HG03354 (cell line): ENCODE data around the gene ADCY10.
"Not testable (repeated sequence)": the region's sequence is repeated elsewhere in the genome, so short reads cannot be mapped to it uniquely, and the experiment has no call there.

ENCODE experiments used
- ATAC-seq: cut with Tn5 transposase; IDR thresholded peaks from one replicate; pipeline ENCODE4 v1.9.1; 2021; ENCODE audit warnings: mild to moderate bottlenecking; ENCODE audit not compliant: unreplicated experiment, poor library complexity, severe bottlenecking

Gene ADCY10

GRCh38 chr1:167898578-167899222, 15.2 kb downstream of the ADCY10 start:
- ATAC-seq: peak; percentile 9

GRCh38 chr1:167893798-167894197, 20.1 kb downstream of the ADCY10 start:
- ATAC-seq: no peak

DNA sequence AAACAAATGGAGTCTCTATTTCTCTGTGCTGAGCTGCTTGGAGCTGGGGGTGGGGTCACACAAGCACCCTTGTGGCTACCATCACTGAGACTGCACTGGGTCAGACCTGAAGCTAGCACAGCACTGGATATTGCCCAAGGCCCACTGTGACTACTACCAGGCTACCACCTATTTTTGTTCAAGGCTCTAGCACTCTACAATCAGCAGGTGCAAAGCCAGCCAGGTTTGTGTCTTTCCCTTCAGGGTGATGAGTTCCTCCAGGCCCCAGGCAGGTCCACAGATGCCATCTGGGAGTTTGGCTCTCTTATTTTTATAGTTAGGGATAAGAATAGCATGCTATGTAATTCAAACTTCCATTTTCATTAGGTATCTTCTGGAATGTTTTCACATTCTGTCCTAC, 23.5 kb downstream of the ADCY10 start:
- no peak for ATAC-seq

DNA sequence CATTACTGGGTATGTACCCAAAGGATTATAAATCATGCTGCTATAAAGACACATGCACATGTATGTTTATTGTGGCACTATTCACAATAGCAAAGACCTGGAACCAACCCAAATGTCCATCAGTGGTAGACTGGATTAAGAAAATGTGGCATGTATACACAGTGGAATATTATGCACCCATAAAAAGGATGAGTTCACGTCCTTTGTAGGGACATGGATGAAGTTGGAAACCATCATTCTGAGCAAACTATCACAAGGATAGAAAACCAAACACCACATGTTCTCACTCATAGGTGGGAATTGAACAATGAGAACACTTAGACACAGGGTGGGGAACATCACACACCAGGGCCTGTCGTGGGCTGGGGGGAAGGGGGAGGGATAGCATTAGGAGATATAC, 26.7 kb downstream of the ADCY10 start:
- ATAC-seq: not testable (repeated sequence)

DNA sequence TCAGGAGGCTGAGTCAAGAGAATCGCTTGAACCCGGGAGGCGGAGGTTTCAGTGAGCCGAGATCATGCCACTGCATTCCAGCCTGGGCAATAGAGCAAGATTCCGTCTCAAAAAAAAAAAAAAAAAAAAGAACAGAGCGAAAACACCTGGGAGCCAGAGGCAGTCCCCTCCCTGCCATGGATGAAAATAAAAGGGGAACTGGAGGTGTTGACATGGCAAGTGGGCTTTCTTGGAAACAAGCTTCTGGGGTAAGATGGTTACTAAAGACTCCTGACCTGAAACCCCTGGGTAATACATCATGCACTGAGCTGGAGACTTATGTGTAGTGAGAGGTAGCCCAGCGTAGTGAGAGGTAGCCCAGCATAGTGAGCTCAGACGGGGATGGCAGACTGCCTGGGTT, 31.6 kb downstream of the ADCY10 start:
- ATAC-seq: no peak

- no peak for ATAC-seq
These were observed 32.1 kb downstream of the ADCY10 start for GRCh38 chr1:167881786-167882185.

DNA sequence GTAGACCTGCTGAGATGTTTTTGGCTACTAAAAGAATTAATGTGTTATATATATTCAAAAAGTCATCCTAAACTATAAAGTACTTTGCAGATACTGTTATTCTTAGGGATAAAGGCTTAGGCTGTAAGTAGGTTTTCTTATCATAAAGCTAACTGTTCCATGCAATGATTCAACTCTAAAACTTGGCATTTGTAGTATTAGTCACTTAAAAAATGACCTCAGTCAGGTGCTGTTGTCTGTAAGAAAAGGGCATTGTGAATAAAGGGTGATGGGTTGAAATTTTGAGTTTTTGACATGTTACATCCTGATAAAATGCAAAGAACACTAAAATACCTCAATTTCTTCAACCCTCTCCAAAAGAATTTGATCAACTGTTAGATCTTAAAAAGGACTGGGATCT, 32.9 kb downstream of the ADCY10 start:
- ATAC-seq: no peak

DNA sequence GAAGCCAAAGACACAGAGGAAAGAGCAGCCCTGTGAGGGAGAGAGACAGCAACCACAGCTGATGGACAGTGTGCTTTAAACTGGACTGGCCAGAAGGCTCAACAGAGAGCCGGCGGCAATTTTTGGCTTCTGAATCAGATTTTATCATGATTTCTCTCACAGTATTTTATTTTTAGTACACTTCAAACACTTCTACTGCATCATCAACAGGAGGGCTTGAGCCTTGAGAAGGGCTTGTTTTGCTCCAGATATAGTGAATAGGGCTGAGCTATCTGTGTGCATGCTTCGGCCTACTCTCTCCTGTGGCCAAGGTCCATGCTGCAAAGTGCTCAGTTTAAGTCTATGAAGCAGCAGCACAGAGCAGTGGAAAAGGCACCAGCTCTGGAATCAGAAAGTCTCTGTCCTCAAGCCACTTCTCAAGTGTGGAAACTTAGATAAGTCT, 33.3 kb downstream of the ADCY10 start:
- ATAC-seq: no peak

- no peak for ATAC-seq
These were observed 34.4 kb downstream of the ADCY10 start for GRCh38 chr1:167879508-167879907.

DNA sequence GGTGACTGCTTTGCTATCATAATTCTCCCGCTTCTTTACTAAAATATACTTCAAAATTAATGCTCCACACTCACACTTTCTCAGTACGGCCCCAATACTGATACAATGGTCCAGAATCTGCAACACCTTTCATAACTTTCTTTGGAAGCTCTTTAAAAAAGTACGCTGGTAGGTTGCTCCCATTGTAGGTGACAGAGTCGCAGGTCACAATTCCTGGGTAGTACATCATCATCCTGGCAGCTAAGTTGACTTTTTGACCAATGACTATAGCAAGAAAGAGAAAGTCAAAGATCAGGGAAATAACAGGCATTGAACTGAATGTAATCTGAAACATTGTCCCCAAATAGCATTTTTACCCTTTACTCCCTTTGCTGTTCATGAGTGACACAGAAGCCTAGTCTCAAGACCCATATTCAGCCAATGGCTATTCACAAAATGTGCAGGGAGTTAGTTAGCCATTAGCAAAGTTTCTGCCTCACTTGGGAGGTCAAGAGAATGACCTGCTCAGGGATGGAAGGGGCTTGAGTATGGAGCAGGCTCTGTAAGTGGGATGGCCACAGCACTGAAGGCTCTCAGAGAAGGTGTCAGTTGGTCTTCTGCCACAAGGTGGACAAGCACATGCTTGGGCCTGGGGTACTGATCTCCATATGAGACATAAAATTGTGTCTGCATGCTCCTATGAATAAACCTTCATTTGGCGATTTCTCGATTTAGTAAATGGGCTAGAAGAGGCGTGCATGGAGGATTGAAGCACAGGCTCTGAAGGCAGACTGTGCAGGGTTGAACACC, 35.4 kb downstream of the ADCY10 start:
- no peak for ATAC-seq

DNA sequence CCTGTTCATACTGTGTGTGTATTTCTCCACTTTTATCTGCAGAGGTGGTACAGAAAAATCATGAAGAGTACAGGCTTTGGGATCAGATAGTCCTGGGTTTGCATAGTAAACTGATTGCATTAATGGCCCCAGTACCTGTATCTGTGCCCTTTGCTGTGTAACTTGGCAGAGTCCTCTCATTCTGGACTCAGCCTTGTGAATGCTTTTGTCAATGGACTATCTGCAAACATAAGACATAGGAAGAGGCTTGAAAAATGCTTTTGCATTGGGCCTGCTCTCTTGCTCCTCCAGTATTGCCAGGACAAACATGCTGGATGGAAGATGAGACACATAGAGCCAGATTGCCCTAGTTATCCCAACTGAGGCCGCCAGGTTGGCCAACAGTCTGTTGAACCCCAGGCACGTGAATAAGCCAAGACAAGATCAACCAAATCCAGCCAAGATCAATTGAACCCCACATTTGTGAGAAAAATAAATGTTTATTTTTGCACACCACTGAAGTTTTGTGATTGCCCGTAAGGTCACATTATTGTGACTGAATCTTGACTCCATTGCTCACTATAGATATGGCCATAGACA, 37.2 kb downstream of the ADCY10 start:
- no peak for ATAC-seq

GRCh38 chr1:167871331-167871730, 42.6 kb downstream of the ADCY10 start:
- no peak for ATAC-seq

- ATAC-seq: not testable (repeated sequence)
These were observed 44.6 kb downstream of the ADCY10 start for GRCh38 chr1:167869157-167870001.

GRCh38 chr1:167866739-167867414, 47.1 kb downstream of the ADCY10 start:
- ATAC-seq: not testable (repeated sequence)

DNA sequence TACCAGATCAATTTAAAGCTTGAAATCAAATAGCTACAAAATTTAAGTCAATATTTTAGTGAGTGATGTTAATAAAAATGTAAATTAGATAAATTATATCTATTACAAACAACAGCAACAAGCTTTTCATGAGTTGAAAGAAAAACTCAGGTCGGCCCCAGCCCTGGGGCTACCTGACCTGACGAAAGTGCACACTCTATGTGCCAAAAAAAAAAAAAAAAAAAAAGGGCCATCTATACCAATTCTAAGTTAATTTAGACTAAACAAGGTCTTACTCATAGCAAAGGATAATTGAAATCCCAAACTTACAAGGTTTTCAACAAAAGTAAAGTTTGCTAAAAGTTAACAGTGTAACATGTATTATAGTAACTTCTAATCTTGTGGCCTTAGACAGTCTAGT, 47.6 kb downstream of the ADCY10 start:
- not testable (repeated sequence) for ATAC-seq

- ATAC-seq: not testable (repeated sequence)
These were observed 48.1 kb downstream of the ADCY10 start for GRCh38 chr1:167865804-167866308.

DNA sequence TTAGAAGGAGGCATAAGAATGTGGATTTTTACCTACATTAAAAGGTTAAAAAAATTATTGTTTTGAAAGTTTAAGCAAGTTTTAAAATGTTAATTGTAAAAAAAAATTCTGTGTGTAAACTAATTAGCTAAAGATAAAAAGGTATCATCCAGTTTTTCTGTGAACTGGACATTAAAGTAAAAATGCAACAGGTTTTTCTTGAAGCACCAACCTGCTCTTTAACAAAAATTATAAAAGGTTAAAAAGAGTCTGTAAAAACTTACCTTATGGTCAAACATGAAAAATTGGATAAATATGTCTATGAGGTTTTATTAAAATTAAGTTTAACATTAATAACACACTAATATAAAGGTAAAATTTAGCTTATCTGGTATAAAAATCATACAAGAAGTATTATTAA, 48.7 kb downstream of the ADCY10 start:
- not testable (repeated sequence) for ATAC-seq

GRCh38 chr1:167864392-167865032, 49.4 kb downstream of the ADCY10 start:
- ATAC-seq: no peak

- no peak for ATAC-seq
These were observed 50.0 kb downstream of the ADCY10 start for GRCh38 chr1:167863921-167864279.
